A673 (cell line): ENCODE data around the gene MIGA1.

Experiments
- CTCF ChIP-seq: fragments of 300-800, 200-600 bp; sonication (generic); conservative IDR thresholded peaks from 2 replicates; pipeline ENCODE4 v1.5.1; 2017; ENCODE audit warnings: low read depth, mild to moderate bottlenecking, antibody characterized with exemption, low read length, moderate library complexity, mixed read lengths
- EZH2 ChIP-seq: fragments of 200-600 bp; sonication (generic); IDR thresholded peaks from 2 replicates; pipeline ENCODE4 v1.6.1; 2017; ENCODE audit warnings: borderline replicate concordance, low read depth, mild to moderate bottlenecking, mixed read lengths, antibody characterized with exemption, low read length; ENCODE audit not compliant: poor library complexity, severe bottlenecking

DNA sequence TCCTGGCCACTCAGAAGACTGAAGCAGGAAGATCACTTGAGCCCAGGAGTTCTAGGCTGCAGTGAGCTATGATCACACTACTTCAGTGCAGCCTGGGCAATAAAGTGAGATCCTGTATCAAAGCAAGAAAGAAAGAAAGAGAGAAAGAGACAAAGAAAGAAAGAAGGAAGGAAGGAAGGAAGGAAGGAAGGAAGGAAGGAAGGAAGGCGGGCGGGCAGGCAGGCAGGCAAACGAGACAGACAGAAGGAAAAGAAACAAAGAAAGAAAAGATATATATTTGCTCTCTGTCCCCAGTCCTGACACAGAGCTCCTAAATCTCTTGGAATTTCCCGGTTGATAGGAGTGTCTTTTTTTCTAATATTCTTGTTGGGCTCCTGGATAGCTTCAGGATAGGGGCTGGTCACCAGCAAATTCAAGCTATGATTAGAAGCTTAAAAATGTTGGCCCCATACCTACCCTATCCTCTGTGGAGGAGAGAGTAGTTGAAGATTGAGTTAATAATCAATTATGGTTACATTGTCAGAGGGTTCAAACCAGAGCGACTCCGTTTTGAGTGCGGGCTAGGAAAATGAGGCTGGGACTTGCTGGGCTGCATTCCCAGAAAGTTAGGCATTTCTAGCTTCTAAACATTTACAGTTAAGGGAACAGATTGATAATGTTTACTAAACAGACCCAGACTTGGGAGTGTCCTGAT is 3.3 kb upstream of the MIGA1 start:
- no peak for TF ChIP-seq CTCF
- TF ChIP-seq EZH2: no peak
